Caco-2 (cell line): Measurements from ENCODE around the gene PGLYRP3. TPM values are rescaled to one million over a fixed set of nuclear protein-coding genes. Genes with fewer than 3 reads are reported as not detected.
"Not testable (repeated sequence)": the region's sequence is repeated elsewhere in the genome, so short reads cannot be mapped to it uniquely, and the experiment has no call there.

ENCODE experiments used
- BruUV-seq: library from RNA; stranded (reverse); fragments of 400-500 nt; replicated peaks from 2 replicates; lab custom pipeline; 2021; lab: Mats Ljungman, UMichigan
- CTCF ChIA-PET: fragments of 300-600 bp; sonication (Branson Sonifier 250); formaldehyde crosslinking; loops from one replicate; lab custom pipeline; 2022; ENCODE audit warnings: antibody characterized with exemption; lab: Charles Lee
- POLR2A ChIA-PET: fragments of 300-600 bp; sonication (Branson Sonifier 250); formaldehyde crosslinking; loops from one replicate; lab custom pipeline; 2022; ENCODE audit warnings: antibody characterized with exemption; lab: Charles Lee
- DNase-seq, 2 experiments: peaks; one replicate each; pipeline versions ENCODE4 v3.0.0 to v3.0.0-alpha.2; 2020 to 2022
- H3K27me3 ChIP-seq: replicated peaks from 2 replicates; pipeline ENCODE4 v1.6.0; 2011; ENCODE audit warnings: low read length; ENCODE audit not compliant: control insufficient read depth, insufficient read depth
- H3K36me3 ChIP-seq: 2 replicates; pipeline ENCODE4 v1.5.1; 2011; ENCODE audit warnings: low read length; ENCODE audit not compliant: control insufficient read depth, insufficient read depth
- H3K4me1 ChIP-seq: fragments of 250-450 bp; sonication (Bioruptor Pico); 2 replicates; pipeline ENCODE4 v1.5.1; 2020; ENCODE audit warnings: mild to moderate bottlenecking
- H3K4me3 ChIP-seq: 2 replicates; pipeline ENCODE4 v1.5.1; 2011; ENCODE audit warnings: low read depth, mild to moderate bottlenecking, control low read depth, low read length
- H3K9me3 ChIP-seq: fragments of 250-450 bp; sonication (Bioruptor Pico); 2 replicates; pipeline ENCODE4 v1.5.1; 2020; ENCODE audit warnings: mild to moderate bottlenecking, moderate library complexity
- H3K27ac Mint-ChIP-seq: one replicate; pipeline ENCODE4 v1.8.0; 2022; ENCODE audit warnings: mixed read lengths; ENCODE audit not compliant: unreplicated experiment
- H3K27me3 Mint-ChIP-seq: one replicate; pipeline ENCODE4 v1.8.0; 2022; ENCODE audit warnings: mixed read lengths; ENCODE audit not compliant: insufficient read depth, unreplicated experiment
- H3K36me3 Mint-ChIP-seq: one replicate; pipeline ENCODE4 v1.8.0; 2022; ENCODE audit warnings: mild to moderate bottlenecking, mixed read lengths; ENCODE audit not compliant: insufficient read depth, unreplicated experiment
- H3K4me1 Mint-ChIP-seq: one replicate; pipeline ENCODE4 v1.8.0; 2022; ENCODE audit warnings: low read depth, mixed read lengths; ENCODE audit not compliant: unreplicated experiment
- H3K4me3 Mint-ChIP-seq: one replicate; pipeline ENCODE4 v1.8.0; 2022; ENCODE audit warnings: mild to moderate bottlenecking, moderate library complexity, mixed read lengths; ENCODE audit not compliant: unreplicated experiment
- H3K9me3 Mint-ChIP-seq: one replicate; pipeline ENCODE4 v1.8.0; 2022; ENCODE audit warnings: mixed read lengths; ENCODE audit not compliant: unreplicated experiment
- CTCF ChIP-seq, 2 experiments: fragments of 200-600 bp in 1 of 2; IDR thresholded peaks; 1 replicate in 1 of 2; 2 replicates in 1 of 2; pipeline versions ENCODE4 v1.5.1 to v1.8.0; 2011 to 2022; ENCODE audit warnings: antibody characterized with exemption in 1 of 2, control low read depth in 1 of 2, inconsistent platforms in 1 of 2, low read depth in 1 of 2, low read length in 1 of 2, mild to moderate bottlenecking in 1 of 2, moderate library complexity in 1 of 2; ENCODE audit not compliant: insufficient read depth in 1 of 2, severe bottlenecking in 1 of 2, unreplicated experiment in 1 of 2
- intact Hi-C: fragments of 100-400 bp; cut with micrococcal nuclease; formaldehyde crosslinking; loops from one replicate; pipeline ENCODE4 v1.10.0; 2022; ENCODE audit not compliant: unreplicated experiment
- total RNA-seq: library from RNA; stranded (reverse); gene quantifications from 2 replicates; pipeline ENCODE4 v1.2.3, GENCODE V29; 2022

Gene PGLYRP3
- total RNA-seq, 1 experiment from 2014 or later, result not detected

DNA sequence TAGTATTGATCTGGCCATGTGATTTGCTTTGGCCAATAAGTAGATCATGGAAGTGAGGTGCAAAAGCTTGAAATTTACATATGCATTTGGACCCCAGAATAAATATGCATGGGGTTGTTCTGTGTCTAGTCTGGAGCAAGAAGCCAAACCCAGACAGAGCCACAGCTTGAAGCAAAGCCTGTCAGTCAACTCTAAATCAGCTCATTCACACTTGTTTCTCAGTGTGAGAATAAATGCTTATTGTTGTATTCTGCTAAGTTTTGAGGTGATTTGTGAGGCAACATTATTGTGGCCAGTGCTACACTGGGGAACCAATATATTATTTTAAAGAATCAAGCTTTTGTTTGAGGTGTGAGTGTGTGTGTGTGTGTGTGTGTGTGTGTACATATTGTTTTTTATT is 12.2 kb upstream of the PGLYRP3 start:
- intact Hi-C loops, result no loop called here
- Histone ChIP-seq H3K27me3 (no peaks in the 10 kb centered on the region), H3K4me1 (no peaks in the 10 kb centered on the region), H3K9me3 (peaks cover 21% of the 10 kb centered on the region), H3K36me3 (no peaks in the 10 kb centered on the region), H3K4me3 (no peak overlapping the region)
- TF ChIP-seq CTCF (IDR thresholded peaks at IDR 0.05; ENCODE audit: insufficient read depth in 1 of 2, low read depth in 1 of 2, low read length in 1 of 2, severe bottlenecking in 1 of 2, unreplicated experiment in 1 of 2), result no peak
- Mint-ChIP-seq H3K4me1 (no peaks in the 10 kb centered on the region), H3K9me3 (peaks cover 29% of the 10 kb centered on the region), H3K4me3 (no peak overlapping the region), H3K36me3 (no peaks in the 10 kb centered on the region), H3K27ac (no peak overlapping the region), H3K27me3 (peaks cover 2% of the 10 kb centered on the region)
- BruUV-seq, result no TSS peak
- no peak for DNase-seq
- POLR2A ChIA-PET, result no interaction called here
- CTCF ChIA-PET, result no interaction called here

GRCh38 chr1:153322568-153322967 is 9.8 kb upstream of the PGLYRP3 start:
- no peak for TF ChIP-seq CTCF (IDR thresholded peaks at IDR 0.05; ENCODE audit: insufficient read depth in 1 of 2, low read depth in 1 of 2, low read length in 1 of 2, severe bottlenecking in 1 of 2, unreplicated experiment in 1 of 2)
- no peak for DNase-seq
- ChIA-PET POLR2A (no interaction called here), CTCF (no interaction called here)
- no peak overlapping the region for H3K4me3 ChIP-seq
- Mint-ChIP-seq H3K9me3 (peaks cover 20% of the 10 kb centered on the region), H3K27me3 (peaks cover 3% of the 10 kb centered on the region), H3K4me3 (no peak overlapping the region), H3K36me3 (no peaks in the 10 kb centered on the region), H3K27ac (no peak overlapping the region), H3K4me1 (no peaks in the 10 kb centered on the region)
- H3K9me3 ChIP-seq, result peaks cover 21% of the 10 kb centered on the region
- H3K4me1 ChIP-seq, result no peaks in the 10 kb centered on the region
- H3K27me3 ChIP-seq, result no peaks in the 10 kb centered on the region
- BruUV-seq, result no TSS peak
- intact Hi-C loops, result no loop called here
- no peaks in the 10 kb centered on the region for H3K36me3 ChIP-seq

- CTCF ChIA-PET, H3K4me1 Mint-ChIP-seq: not testable (repeated sequence)
Observed at GRCh38 chr1:153318145-153318544, 5.4 kb upstream of the PGLYRP3 start.

DNA sequence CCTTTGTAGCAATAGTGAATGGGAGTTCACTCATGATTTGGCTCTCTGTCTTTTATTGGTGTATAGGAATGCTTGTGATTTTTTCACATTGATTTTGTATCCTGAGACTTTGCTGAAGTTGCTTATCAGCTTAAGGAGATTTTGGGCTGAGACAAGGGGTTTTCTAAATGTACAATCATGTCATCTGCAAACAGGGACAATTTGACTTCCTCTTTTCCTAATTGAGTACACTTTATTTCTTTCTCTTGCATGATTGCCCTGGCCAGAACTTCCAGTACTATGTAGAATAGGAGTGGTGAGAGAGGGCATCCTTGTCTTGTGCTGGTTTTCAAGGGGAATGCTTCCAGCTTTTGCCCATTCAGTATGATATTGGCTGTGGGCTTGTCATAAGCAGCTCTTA is 3.3 kb upstream of the PGLYRP3 start:
- H3K36me3 ChIP-seq, H3K4me1 ChIP-seq, POLR2A ChIA-PET, BruUV-seq, intact Hi-C loops, H3K4me3 Mint-ChIP-seq, CTCF ChIA-PET, H3K9me3 Mint-ChIP-seq, H3K36me3 Mint-ChIP-seq, H3K9me3 ChIP-seq, DNase-seq, H3K27ac Mint-ChIP-seq, H3K4me1 Mint-ChIP-seq, H3K4me3 ChIP-seq, H3K27me3 ChIP-seq: not testable (repeated sequence)
- peaks cover 11% of the 10 kb centered on the region for H3K27me3 Mint-ChIP-seq

More at GRCh38 chr1:153318145-153318544, 5.4 kb upstream of the PGLYRP3 start:
- H3K4me3 Mint-ChIP-seq, H3K27ac Mint-ChIP-seq, H3K4me3 ChIP-seq, H3K27me3 ChIP-seq, H3K36me3 ChIP-seq, DNase-seq, intact Hi-C loops, H3K36me3 Mint-ChIP-seq, H3K4me1 ChIP-seq, BruUV-seq, POLR2A ChIA-PET: not testable (repeated sequence)
- Mint-ChIP-seq H3K9me3 (peaks cover 28% of the 10 kb centered on the region), H3K27me3 (peaks cover 11% of the 10 kb centered on the region)
- peaks cover 11% of the 10 kb centered on the region for H3K9me3 ChIP-seq

- H3K27me3 ChIP-seq, H3K27ac Mint-ChIP-seq, H3K36me3 Mint-ChIP-seq, H3K4me3 ChIP-seq, H3K4me3 Mint-ChIP-seq, BruUV-seq, H3K36me3 ChIP-seq, intact Hi-C loops, DNase-seq, H3K9me3 Mint-ChIP-seq, POLR2A ChIA-PET, H3K4me1 ChIP-seq, H3K4me1 Mint-ChIP-seq, H3K9me3 ChIP-seq, CTCF ChIA-PET: not testable (repeated sequence)
- H3K27me3 Mint-ChIP-seq, result peaks cover 11% of the 10 kb centered on the region
Observed at GRCh38 chr1:153314388-153314787, 1.6 kb upstream of the PGLYRP3 start.
